Renal cortex interstitium (tissue), 15 donors: ENCODE results near the gene ACOT4. TPM values are rescaled to one million over a fixed set of nuclear protein-coding genes. Genes with fewer than 3 reads are reported as not detected.
"Not testable (repeated sequence)": the region's sequence is repeated elsewhere in the genome, so short reads cannot be mapped to it uniquely, and the experiment has no call there.

ENCODE experiments used
- DNase-seq, 11 donors: peaks; one replicate each; pipeline ENCODE4 v3.0.0-alpha.2; 2013; ENCODE audit warnings: low read depth in 9 of 11, low spot score in 4 of 11; ENCODE audit errors: extremely low read depth in 1 of 11
- long read RNA-seq, 16 experiments: transcript quantifications; one replicate each; lab custom pipeline, GENCODE V29; 2026
- polyA plus RNA-seq, 3 donors: library from polyadenylated mRNA; unstranded; fragments of 120-200 nt; gene quantifications; one replicate each; pipeline ENCODE4 v1.2.1, GENCODE V29; 2013; ENCODE audit not compliant: insufficient read length in 3 of 3

Gene ACOT4, protein sequence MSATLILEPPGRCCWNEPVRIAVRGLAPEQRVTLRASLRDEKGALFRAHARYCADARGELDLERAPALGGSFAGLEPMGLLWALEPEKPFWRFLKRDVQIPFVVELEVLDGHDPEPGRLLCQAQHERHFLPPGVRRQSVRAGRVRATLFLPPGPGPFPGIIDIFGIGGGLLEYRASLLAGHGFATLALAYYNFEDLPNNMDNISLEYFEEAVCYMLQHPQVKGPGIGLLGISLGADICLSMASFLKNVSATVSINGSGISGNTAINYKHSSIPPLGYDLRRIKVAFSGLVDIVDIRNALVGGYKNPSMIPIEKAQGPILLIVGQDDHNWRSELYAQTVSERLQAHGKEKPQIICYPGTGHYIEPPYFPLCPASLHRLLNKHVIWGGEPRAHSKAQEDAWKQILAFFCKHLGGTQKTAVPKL
- 1 to 10 TPM; 3.3 to 3.5 (median 3.5) TPM for polyA plus RNA-seq
- long read RNA-seq, donor 1, transcript ACOT4-201 (3 exons, 2,362 nt), result major isoform, 6 of 6 reads
- long read RNA-seq, donor 1, partial matches to known transcripts, result 0 of 6 reads
- long read RNA-seq, donor 1, other reads (novel, unspliced or antisense), result 0 of 6 reads
- long read RNA-seq, donor 2, partial matches to known transcripts, result 0 of 4 reads
- long read RNA-seq, donor 2, other reads (novel, unspliced or antisense), result 0 of 4 reads
- long read RNA-seq, donor 3, transcript ACOT4-201 (3 exons, 2,362 nt), result major isoform, 6 of 6 reads
- long read RNA-seq, donor 3, partial matches to known transcripts, result 0 of 6 reads
- long read RNA-seq, donor 3, other reads (novel, unspliced or antisense), result 0 of 6 reads
- long read RNA-seq, donor 4, partial matches to known transcripts, result 0 of 1 reads
- long read RNA-seq, donor 4, other reads (novel, unspliced or antisense), result 0 of 1 reads
- long read RNA-seq, donor 5, result 0 reads
- long read RNA-seq, donor 6, transcript ACOT4-201 (3 exons, 2,362 nt), result major isoform, 8 of 8 reads
- long read RNA-seq, donor 6, partial matches to known transcripts, result 0 of 8 reads
- long read RNA-seq, donor 6, other reads (novel, unspliced or antisense), result 0 of 8 reads
- long read RNA-seq, donor 7, transcript ACOT4-201 (3 exons, 2,362 nt), result major isoform, 7 of 7 reads
- long read RNA-seq, donor 7, partial matches to known transcripts, result 0 of 7 reads
- long read RNA-seq, donor 7, other reads (novel, unspliced or antisense), result 0 of 7 reads
- long read RNA-seq, donor 8, result 0 reads
- long read RNA-seq, donor 9, partial matches to known transcripts, result 0 of 3 reads
- long read RNA-seq, donor 9, other reads (novel, unspliced or antisense), result 0 of 3 reads
- long read RNA-seq, donor 10, transcript ACOT4-201 (3 exons, 2,362 nt), result major isoform, 8 of 8 reads
- long read RNA-seq, donor 10, partial matches to known transcripts, result 0 of 8 reads
- long read RNA-seq, donor 10, other reads (novel, unspliced or antisense), result 0 of 8 reads
- long read RNA-seq, donor 11, partial matches to known transcripts, result 0 of 3 reads
- long read RNA-seq, donor 11, other reads (novel, unspliced or antisense), result 0 of 3 reads
- long read RNA-seq, donor 12, result 0 reads
- long read RNA-seq, donor 13, result 0 reads
- long read RNA-seq, donor 14, partial matches to known transcripts, result 0 of 3 reads
- long read RNA-seq, donor 14, other reads (novel, unspliced or antisense), result 0 of 3 reads
- long read RNA-seq, donor 15, result 0 reads
- long read RNA-seq, donor 16, transcript ACOT4-201 (3 exons, 2,362 nt), result major isoform, 7 of 7 reads
- long read RNA-seq, donor 16, partial matches to known transcripts, result 0 of 7 reads
- long read RNA-seq, donor 16, other reads (novel, unspliced or antisense), result 0 of 7 reads

DNA sequence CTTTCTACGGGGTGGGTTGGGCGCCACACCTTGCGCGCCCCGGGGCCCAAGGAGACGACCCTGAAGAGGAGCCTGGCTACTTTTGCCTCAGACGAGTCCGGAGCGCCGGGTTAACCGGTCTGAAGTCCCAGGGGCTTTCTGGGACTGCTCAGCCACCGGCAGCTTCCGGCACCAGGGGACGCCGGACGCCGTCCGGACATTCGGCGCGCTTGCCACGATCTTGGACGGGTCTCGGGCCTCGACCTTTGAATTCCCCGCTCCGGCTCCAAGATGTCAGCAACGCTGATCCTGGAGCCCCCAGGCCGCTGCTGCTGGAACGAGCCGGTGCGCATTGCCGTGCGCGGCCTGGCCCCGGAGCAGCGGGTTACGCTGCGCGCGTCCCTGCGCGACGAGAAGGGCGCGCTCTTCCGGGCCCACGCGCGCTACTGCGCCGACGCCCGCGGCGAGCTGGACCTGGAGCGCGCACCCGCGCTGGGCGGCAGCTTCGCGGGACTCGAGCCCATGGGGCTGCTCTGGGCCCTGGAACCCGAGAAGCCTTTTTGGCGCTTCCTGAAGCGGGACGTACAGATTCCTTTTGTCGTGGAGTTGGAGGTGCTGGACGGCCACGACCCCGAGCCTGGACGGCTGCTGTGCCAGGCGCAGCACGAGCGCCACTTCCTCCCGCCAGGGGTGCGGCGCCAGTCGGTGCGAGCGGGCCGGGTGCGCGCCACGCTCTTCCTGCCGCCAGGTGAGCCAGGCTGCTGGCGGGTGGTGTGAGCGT lies at the start of gene ACOT4:
ACOT4 (plus strand) TSS at position 184 of the 760 bp plus-strand sequence; CDS start at position 271, 87 bp downstream.
- DNase-seq, result peak in 1 of 11 donors; percentile 44

DNA sequence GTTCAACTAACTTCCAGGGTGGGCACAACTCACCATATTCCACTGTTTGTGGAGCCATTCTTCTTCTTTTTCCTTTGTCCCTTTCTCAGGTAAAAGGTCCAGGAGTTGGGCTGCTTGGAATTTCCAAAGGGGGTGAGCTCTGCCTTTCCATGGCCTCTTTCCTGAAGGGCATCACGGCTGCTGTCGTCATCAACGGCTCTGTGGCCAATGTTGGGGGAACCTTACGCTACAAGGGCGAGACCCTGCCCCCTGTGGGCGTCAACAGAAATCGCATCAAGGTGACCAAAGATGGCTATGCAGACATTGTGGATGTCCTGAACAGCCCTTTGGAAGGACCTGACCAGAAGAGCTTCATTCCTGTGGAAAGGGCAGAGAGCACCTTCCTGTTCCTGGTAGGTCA lies 48.7 kb upstream of the ACOT4 start:
- not testable (repeated sequence) for DNase-seq

DNA sequence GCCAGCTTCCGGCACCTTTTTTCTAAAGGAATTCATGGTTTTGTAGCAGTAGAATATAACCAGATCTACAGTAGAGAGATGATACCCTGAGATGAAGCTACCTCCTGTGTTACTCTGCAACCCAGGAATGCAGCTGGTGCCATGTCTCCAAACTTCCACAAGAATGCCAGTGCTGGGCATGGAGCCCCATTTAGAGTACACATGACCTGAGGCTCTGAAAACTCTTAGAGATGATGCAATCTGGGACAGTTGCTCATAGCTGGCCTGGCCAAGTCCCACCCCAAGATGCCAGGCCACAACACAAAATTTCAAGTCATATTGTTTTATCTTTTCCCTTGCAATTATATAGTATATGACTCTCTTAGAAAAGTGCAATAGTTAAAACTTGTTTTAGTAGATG lies 46.3 kb upstream of the ACOT4 start:
- not testable (repeated sequence) for DNase-seq

DNA sequence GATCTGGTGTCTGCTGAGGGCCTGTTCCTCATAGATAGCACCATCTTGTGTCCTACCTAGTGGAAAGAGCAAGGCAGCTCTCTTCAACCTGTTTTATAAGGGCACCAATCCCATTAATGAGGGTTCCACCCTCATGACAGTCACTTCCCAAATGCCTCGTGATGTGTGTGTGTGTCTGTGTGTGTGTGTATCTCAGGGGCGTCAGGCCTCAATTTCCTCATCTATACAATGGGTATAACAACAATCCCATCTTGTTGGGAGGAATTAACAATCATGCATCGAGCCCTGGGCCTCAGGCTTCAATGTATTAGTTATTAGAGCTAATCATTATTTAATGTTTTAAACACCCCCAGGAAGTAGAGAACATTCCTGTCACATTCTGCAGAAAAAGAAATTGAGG lies 42.6 kb upstream of the ACOT4 start:
- DNase-seq, result not testable (repeated sequence)

DNA sequence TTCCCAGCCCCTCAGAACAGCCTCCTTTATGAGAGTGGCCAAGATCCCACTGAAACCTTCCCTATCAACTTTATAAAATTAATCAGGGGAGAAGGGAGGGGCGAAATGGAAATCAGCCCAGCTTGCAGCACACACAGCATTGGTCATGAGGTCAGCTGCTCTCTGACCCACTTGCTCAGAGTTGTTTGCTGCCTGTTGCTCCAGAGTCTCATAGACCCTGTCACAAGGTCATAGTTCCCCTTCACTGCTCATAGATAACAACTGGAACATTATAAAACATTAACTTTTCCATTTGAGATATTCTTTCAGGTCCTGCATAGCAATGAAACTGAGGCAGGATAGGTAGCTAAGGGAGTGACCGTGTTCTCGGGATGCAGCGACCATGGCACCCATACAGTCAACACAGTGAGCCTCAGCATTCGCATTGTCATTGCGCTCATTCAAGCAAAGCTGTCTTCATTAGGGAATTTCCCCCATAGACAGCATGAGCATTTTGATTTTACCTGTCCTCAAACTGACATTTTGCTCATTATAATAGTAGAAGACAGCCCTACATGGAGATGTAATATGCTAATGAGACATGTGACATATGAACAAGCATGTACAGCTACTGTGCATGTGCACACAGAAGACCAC lies 41.7 kb upstream of the ACOT4 start:
- not testable (repeated sequence) for DNase-seq

DNA sequence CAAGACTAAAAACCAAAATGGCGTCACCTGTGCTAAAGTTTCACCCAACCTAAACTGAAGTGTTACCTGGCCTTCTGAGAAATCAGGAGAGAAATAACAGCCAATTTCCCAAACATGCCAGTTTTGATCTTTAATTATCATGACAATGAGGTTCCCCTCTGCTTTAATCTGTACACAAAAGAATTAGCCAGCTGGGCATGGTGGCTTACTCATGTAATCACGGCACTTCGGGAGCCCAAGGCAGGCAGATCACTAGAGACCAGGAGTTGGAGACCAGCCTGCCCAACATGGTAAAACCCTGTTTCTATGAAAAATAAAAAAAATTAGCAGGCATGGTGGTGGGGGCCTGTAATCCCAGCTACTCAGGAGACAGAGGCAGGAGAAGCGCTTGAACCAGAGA lies 37.8 kb upstream of the ACOT4 start:
- no peak for DNase-seq

DNA sequence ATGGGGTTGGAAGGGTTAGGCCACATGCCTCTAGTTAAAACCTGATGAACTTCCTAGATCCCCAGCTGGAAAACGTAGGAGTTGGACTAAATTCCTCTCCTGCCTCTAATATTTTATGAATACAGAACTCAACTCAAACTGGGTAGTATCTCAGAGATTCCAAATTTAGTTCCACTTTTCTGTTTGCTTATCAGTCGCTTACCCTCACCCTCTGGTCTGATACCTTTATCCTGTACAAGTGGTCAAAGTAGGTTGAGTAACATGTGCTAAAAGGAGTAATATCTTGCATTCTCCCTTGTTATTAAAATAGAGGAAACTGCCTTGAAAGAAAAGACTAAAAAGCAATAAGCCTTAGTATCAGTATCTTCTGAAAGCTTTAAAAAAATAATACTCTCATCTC lies 34.5 kb upstream of the ACOT4 start:
- not testable (repeated sequence) for DNase-seq

DNA sequence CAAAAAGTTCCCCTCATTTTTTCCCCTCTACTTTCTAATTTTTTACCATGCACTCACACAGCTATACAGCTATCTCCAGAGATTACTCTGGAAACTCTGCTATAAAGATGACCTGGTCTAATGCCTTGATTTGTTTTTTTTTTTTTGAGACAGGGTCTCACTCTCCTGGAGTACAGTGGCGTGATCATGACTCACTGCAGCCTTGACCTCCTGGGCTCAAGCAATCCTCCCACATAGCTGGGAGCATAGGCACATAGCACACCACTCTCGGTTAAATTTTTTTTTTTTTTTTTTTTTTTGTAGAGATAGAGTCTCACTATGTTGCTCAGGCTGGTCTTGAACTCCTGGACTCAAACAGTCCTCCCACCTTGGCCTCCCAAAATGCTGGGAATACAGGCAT lies 33.4 kb upstream of the ACOT4 start:
- DNase-seq, result not testable (repeated sequence)

DNA sequence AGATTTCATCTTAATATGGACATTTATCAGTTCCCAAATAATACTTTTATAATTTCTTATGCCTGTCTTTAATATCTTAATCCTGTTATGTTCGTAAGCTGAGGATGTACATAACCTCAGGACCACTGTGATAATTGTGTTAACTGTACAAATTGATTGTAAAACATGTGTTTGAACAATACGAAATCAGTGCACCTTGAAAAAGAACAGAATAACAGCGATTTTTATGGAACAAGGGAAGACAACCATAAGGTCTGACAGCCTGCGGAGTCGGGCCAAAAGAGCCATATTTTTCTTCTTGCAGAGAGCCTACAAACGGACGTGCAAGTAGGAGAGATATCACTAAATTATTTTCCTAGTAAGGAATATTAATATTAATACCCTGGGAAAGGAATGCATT lies 29.4 kb upstream of the ACOT4 start:
- not testable (repeated sequence) for DNase-seq

DNA sequence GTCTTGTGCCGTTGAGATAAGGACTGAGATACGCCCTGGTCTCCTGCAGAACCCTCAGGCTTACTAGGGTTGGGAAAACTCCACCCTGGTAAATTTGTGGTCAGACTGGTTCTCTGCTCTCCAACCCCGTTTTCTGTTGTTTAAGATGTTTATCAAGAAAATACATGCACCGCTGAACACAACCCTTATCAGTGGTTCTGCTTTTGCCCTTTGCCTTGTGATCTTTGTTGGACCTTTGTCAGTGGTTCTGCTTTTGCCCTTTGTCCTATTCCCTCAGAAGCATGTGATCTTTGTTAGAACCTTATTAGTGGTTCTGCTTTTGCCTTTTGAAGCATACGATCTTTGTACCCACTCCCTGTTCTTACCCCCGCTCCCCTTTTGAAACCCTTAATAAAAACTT lies 29.0 kb upstream of the ACOT4 start:
- not testable (repeated sequence) for DNase-seq

DNA sequence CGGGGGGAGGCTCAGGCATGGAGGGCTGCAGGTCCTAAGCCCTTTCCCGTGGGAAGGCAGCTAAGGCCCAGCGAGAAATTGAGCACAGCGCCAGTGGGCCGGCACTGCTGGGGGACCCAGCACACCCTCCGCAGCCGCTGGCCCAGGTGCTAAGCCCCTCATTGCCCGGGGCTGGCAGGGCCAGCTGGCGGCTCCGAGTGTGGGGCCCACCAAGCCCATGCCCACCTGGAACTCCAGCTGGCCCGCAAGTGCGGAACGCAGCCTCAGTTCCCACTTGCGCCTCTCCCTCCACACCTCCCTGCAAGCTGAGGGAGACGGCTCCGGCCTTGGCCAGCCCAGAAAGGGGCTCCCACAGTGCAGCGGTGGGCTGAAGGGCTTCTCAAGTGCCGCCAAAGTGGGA lies 25.2 kb upstream of the ACOT4 start:
- not testable (repeated sequence) for DNase-seq

DNA sequence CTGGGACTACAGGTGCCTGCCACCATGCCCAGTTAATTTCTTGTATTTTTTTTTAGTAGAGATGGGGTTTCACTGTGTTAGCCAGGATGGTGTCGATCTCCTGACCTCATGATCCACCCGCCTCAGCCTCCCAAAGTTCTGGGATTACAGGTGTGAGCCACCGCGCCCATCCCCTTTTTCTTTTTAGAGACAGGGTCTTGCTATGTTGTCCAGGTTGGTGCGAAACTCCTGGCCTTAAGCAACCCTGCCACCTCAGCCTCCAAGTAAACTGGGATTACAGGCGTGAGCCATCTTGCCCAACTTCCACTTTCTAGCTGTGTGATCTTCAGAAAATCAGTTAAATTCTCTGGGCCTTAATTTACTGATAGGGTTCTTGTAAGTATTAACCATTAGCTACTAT lies 24.7 kb upstream of the ACOT4 start:
- DNase-seq, result not testable (repeated sequence)

DNA sequence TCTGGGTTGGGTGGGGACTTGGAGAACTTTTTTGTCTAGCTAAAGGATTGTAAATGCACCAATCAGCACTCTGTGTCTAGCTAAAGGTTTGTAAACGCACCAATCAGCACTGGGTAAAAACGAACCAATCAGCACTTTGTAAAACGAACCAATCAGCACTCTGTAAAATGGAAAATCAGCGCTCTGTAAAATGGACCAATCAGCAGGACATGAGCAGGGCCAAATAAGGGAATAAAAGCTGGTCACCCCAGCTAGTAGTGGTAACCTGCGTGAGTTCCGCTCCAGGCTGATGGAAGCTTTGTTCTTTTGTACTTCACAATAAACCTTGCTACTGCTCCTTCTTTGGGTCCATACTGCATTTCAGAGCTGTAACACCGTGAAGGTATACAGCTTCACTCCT lies 24.3 kb upstream of the ACOT4 start:
- DNase-seq, result no peak

DNA sequence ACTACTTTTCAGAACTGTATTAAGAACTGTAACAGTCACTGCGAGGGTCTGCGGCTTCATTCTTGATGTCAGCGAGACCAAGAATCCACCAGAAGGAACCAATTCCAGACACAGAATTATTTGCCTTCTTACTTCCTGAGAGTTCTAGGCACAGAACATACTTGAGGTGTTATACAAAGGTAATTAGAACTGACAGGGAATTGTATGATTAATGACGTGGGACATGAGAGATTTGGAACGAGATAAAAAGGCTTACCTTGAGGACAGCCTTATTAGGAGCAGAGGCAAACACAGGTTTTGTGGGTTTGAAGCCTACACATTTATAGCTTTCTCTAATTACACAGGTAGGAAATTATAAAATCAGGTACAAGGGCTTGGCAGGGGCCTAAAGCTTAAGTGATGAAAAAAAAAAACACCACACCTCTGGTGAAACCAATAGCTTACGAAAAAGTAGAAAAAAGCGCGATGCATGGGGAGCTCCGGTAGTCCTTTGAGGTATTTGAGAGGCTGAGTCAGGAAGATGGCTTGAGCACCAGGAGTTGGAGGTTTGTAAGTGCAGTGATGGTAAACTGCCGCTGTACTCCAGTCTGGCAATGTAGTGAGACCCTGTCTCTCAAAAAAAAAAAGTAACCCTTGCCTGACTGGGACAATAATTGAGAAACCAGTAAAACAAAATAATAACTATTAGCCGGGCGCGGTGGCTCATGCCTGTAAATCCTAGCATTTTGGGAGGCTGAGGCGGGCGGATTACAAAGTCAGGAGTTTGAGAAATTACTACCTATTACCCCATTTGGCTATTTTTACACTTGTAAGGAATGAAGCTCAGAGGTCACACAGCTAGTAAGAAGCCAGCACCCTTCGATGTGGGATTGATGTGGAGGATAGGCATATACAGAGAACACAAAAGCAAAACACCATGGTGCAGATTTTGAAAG lies 23.5 kb upstream of the ACOT4 start:
- DNase-seq, result no peak

DNA sequence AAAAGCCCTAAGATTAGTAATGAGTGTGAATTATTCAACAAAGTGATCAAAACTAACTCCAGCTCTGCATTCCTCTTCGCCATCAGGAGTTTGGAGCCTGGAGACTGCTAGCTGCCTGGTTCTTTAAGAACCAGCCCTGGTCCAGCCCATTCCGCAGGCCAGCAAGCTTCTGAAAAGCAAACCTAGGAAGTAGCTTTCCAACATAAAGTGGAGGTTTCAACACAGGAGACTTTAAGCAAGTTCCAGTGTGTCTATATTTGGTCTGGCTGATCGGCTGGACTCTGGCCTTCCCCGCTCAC lies 22.8 kb upstream of the ACOT4 start:
- DNase-seq, result not testable (repeated sequence)
